ENCODE measurements around the gene EPHB3.

EPHB3 gene

DNA sequence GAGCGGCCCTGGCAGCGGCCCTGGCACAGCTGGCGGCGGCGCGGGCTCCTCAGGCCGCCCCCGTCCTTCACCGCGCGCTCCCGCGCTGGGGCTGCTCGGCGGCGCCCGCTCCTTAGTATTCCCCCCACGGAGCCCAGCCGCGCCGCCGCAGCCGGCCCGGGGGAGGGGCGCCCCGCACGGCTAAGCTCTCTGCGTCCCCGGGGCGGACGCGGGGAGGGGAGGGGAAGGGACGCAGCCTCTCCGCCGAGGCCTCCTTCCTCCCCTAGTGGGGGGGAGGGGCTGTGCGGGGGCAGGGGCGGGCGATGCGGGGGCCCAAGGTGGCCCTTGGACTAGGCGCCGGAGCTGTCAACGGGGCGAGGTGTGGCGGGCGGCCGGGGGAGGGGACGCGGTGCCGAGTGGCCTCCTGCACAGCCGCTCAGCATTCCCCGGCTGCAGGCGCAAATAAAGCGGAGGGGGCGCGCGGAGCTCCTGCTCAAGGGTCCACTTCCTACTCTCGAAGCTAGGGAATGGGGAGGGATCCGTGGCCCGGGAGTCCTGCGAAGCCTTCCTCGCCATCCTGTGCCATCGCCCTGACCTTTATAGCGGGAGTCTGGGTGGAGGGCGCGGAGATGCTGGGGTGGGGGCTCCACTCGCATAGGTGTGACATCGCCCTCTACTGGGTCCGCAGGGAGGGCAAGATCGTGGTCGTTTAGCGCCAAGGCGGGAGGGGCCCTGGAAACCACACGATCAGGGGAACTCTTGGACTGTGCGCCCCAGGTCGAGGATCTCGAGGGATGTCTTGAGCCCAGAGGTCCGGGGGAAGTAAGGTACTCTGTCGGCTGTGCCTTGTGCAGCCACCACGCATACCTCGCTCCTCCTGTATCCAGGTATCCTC is 22.2 kb downstream of the EPHB3 start:
- H3K27ac ChIP-seq, result peak overlapping the region; percentile 65 to 87
- no peak for DNase-seq (ENCODE audit: low spot score)
- no peak for TF ChIP-seq CTCF (IDR thresholded peaks at IDR 0.05)

DNA sequence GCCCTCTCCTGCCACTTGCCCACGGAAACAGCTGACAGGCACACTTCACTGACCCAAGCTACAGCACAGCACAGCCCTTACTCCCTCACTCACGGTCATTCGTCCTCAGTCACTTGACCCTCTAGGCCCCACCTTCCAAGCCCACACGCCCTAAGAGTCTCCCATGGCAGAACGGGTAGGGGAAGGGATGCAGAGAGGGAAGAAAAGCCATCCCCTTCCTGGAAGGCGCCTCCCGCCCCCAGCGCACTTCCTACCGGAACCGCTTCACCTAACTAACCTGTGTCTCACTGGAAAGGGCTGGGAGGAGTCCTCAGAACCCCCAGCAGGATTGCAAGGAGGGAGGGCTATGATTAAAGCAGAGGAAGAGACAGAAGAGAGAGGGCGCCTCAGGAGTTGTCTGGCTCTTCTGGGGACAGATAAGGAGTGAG is 22.9 kb downstream of the EPHB3 start:
- Histone ChIP-seq H3K27ac (peak overlapping the region in 1 of 2 donors; percentile 87), H3K4me3 (peak overlapping the region; percentile 76)
- no peak for TF ChIP-seq CTCF (IDR thresholded peaks at IDR 0.05)
- no peak for DNase-seq (ENCODE audit: low spot score)

More for the DNA sequence above, 22.2 kb downstream of the EPHB3 start:
- H3K4me3 ChIP-seq, result peak overlapping the region; percentile 76

GRCh38 chr3:184585545-184585944 is 24.0 kb downstream of the EPHB3 start:
- no peak for TF ChIP-seq CTCF (IDR thresholded peaks at IDR 0.05)
- no peak overlapping the region for H3K27ac ChIP-seq
- DNase-seq (ENCODE audit: low spot score), result no peak

DNA sequence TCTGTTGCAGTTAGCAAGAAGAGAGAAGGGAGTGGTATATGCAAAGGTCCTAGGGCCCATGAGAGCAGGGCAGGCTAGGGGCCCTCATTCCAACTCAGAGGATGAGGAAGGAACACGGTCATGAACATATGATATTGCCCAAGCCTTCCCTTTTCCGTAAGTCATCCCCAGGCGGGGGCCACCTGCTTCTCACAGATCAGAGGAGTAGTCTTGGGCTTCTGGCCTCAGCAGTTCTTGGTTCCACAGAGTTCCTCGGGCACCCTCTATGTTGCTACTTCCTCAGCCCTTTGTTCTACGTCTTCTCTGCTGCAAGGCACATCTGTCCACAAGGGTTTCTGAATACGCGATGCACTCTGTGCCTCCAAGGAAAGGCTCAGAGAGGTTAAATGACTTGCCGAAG is 25.3 kb downstream of the EPHB3 start:
- no peak for DNase-seq (ENCODE audit: low spot score)
- Histone ChIP-seq H3K27ac (no peak overlapping the region), H3K4me3 (no peak overlapping the region)
- TF ChIP-seq CTCF (IDR thresholded peaks at IDR 0.05), result no peak

More at GRCh38 chr3:184585545-184585944, 24.0 kb downstream of the EPHB3 start:
- H3K4me3 ChIP-seq, result no peak overlapping the region

DNA sequence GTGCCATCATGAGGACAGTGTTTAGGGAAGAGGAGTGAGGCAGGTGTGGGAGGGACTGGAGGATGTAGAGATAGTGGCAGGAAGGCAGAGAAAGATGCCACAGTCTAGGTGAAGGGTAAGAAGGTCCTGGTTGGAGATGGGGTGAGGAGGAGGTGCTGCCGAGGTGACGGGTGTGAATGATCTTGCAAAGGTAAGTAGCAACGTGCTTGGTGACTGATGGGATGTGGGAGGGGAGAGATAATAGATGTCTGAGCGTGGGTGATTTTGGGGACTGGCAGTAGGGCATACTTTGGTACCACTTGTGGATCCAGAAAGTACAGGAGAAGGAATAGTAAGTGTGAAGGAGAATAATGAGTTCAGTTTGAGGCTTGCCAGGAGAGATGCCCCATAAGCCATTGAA is 27.2 kb downstream of the EPHB3 start:
- Histone ChIP-seq H3K27ac (no peak overlapping the region), H3K4me3 (no peak overlapping the region)
- DNase-seq (ENCODE audit: low spot score), result no peak
- no peak for TF ChIP-seq CTCF (IDR thresholded peaks at IDR 0.05)

DNA sequence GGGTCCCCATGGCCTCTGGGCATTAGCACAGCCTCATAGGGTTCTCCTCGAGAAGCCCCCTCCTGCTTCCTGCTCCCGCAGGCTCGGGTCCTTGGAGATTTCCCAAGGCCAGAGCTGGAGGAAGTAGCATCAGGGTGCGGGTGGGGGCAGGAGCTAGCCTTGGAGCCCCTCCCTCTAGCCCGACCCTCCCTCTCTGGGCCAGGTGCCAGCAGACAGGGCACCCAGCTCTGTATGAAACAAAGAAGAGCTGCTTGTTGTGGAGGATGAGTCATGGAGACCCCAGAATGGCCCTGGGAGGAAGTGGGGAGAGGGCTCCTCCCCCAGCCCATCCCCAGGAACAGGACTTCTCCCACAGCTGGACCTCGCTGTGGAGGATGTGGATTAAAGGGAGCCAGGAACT is 29.2 kb downstream of the EPHB3 start:
- Histone ChIP-seq H3K27ac (no peak overlapping the region), H3K4me3 (no peak overlapping the region)
- DNase-seq (ENCODE audit: low spot score), result no peak
- no peak for TF ChIP-seq CTCF (IDR thresholded peaks at IDR 0.05)

DNA sequence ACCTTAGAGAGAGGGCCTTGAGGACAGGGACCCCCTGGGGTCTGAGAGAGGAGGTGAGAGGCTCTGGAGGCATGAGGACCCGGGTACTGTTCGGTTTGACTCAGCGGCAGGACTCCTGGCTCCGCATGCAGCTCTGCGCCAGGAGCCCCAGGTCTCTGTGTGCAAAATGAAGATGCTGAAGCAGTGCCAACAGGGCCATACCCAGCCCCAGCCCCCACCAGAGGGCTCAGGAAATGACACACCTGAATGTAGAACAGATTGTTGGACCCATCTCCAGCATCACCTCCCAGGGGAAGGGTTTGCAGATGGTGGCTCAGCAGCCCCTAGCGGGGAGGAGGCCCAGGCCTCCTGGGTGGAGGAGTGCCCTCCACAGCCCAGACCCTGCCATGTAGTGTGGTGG is 30.2 kb downstream of the EPHB3 start:
- TF ChIP-seq CTCF (IDR thresholded peaks at IDR 0.05), result no peak
- no peak for DNase-seq (ENCODE audit: low spot score)
- H3K4me3 ChIP-seq, result no peak overlapping the region
- H3K27ac ChIP-seq, result no peak overlapping the region

All from coronary artery (tissue), 2 donors.